Measurements from ENCODE around the gene PTGER1. TPM values are rescaled to one million over a fixed set of nuclear protein-coding genes. Genes with fewer than 3 reads are reported as not detected.

PTGER1 gene
- total and polyA plus RNA-seq, 2 donors (not counting 3 experiments of a cell fraction or from before 2014, with no cell fraction given), result 0.21 to 0.40 TPM

- no peak for TF ChIP-seq GATA2 (IDR thresholded peaks at IDR 0.05; ENCODE audit: insufficient read depth, insufficient read length, low read depth, low read length)
- Histone ChIP-seq H3K4me1 (ENCODE audit: control insufficient read depth, extremely low read depth, insufficient read depth, low read length) (no peaks in the 10 kb centered on the region), H3K27ac (ENCODE audit: insufficient read depth, low read depth, low read length) (no peak overlapping the region), H3K9ac (replicated peaks; ENCODE audit: extremely low read depth, insufficient read depth, low read length) (no peak overlapping the region), H3K4me3 (replicated peaks in 1 of 3; ENCODE audit: insufficient read depth in 1 of 3, low read depth in 1 of 3, low read length in 3 of 3) (no peak overlapping the region), H3K27me3 (ENCODE audit: control insufficient read depth in 2 of 2, insufficient read depth in 2 of 2, low read length in 2 of 2) (peaks cover 0 to 1% of the 10 kb centered on the region in 2 experiments), H2AFZ (ENCODE audit: low read depth, low read length) (no peak overlapping the region), H3K36me3 (ENCODE audit: control insufficient read depth in 2 of 2, extremely low read depth in 1 of 2, insufficient read depth in 2 of 2, low read length in 2 of 2) (no peaks in the 10 kb centered on the region), H4K20me1 (replicated peaks; ENCODE audit: control insufficient read depth, extremely low read depth, insufficient read depth, low read length) (no peaks in the 10 kb centered on the region), H3K79me2 (ENCODE audit: control insufficient read depth, insufficient read depth, low read length) (no peaks in the 10 kb centered on the region), H3K4me2 (ENCODE audit: insufficient read depth, low read length) (no peak overlapping the region), H3K9me1 (replicated peaks; ENCODE audit: control insufficient read depth, extremely low read depth, insufficient read depth, low read length) (no peaks in the 10 kb centered on the region), H3K9me3 (replicated peaks; ENCODE audit: control insufficient read depth, insufficient read depth, low read length) (no peaks in the 10 kb centered on the region)
- no TSS peak for BruUV-seq (replicated peaks)
- DNase-seq (ENCODE audit: low read depth, low spot score), result no peak
- ChIA-PET POLR2A (no interaction called here), CTCF (no interaction called here)
- peak; percentile 42 for FAIRE-seq
- dilution Hi-C loops (cut with MboI; ENCODE audit: extremely low pct_ligation_motif_present, low sequenced_read_pairs) (no loop called here), intact Hi-C loops (cut with micrococcal nuclease) (no loop called here)
Observed at GRCh38 chr19:14425696-14426138, 49.4 kb downstream of the PTGER1 start.

Small RNA genes within 50 kb of the gene (small RNA-seq; reads per million reads assigned to genes)
- gene SNRPGP15 (ENCODE audit: insufficient read depth, insufficient read length, low read depth, low replicate concordance), result not detected

Other genes starting within 250 kb of the PTGER1 start
- gene ADGRE5, start 93.9 kb downstream of the PTGER1 start, total RNA-seq, result 6.0 and 14.7 TPM in 2 replicates
- gene ADGRE5, start 93.9 kb downstream of the PTGER1 start, polyA plus RNA-seq, result 4.7 and 5.3 TPM in 2 replicates
- gene DDX39A, start 56.0 kb downstream of the PTGER1 start, total RNA-seq, result 153 and 157 TPM in 2 replicates
- gene DDX39A, start 56.0 kb downstream of the PTGER1 start, polyA plus RNA-seq, result 158 and 168 TPM in 2 replicates
- gene PKN1, start 42.0 kb downstream of the PTGER1 start, total RNA-seq, result 302 and 326 TPM in 2 replicates
- 142 and 148 TPM in 2 replicates for gene PKN1, start 42.0 kb downstream of the PTGER1 start, polyA plus RNA-seq
- 102 and 108 TPM in 2 replicates for gene GIPC1, start 20.8 kb upstream of the PTGER1 start, total RNA-seq
- 141 and 159 TPM in 2 replicates for gene GIPC1, start 20.8 kb upstream of the PTGER1 start, polyA plus RNA-seq
- gene DNAJB1, start 43.0 kb upstream of the PTGER1 start, total RNA-seq, result 55.8 and 58.6 TPM in 2 replicates
- gene DNAJB1, start 43.0 kb upstream of the PTGER1 start, polyA plus RNA-seq, result 49.4 and 59.8 TPM in 2 replicates
- gene TECR, start 54.2 kb upstream of the PTGER1 start, total RNA-seq, result 109 and 110 TPM in 2 replicates
- gene TECR, start 54.2 kb upstream of the PTGER1 start, polyA plus RNA-seq, result 193 and 231 TPM in 2 replicates
- 170 and 177 TPM in 2 replicates for gene NDUFB7, start 96.7 kb upstream of the PTGER1 start, total RNA-seq
- 655 and 916 TPM in 2 replicates for gene NDUFB7, start 96.7 kb upstream of the PTGER1 start, polyA plus RNA-seq
- gene CLEC17A, start 107.7 kb upstream of the PTGER1 start, total RNA-seq, result not detected in 2 replicates
- gene CLEC17A, start 107.7 kb upstream of the PTGER1 start, polyA plus RNA-seq, result 0.07 TPM in 1 of 2 replicates, not detected in the other
- gene ADGRE3, start 199.5 kb upstream of the PTGER1 start, total RNA-seq, result not detected in 2 replicates
- not detected in 2 replicates for gene ADGRE3, start 199.5 kb upstream of the PTGER1 start, polyA plus RNA-seq
- gene ZNF333, start 214.7 kb upstream of the PTGER1 start, total RNA-seq, result 17.1 and 19.7 TPM in 2 replicates
- 11.1 TPM in 2 replicates for gene ZNF333, start 214.7 kb upstream of the PTGER1 start, polyA plus RNA-seq